ENCODE data around the gene FYN. TPM values are rescaled to one million over a fixed set of nuclear protein-coding genes. Genes with fewer than 3 reads are reported as not detected.
A peak's percentile ranks its signal among the peaks of the same experiment; 100 is the strongest.

Gene FYN
- polyA plus RNA-seq, 1 experiment: 55.1 TPM

DNA sequence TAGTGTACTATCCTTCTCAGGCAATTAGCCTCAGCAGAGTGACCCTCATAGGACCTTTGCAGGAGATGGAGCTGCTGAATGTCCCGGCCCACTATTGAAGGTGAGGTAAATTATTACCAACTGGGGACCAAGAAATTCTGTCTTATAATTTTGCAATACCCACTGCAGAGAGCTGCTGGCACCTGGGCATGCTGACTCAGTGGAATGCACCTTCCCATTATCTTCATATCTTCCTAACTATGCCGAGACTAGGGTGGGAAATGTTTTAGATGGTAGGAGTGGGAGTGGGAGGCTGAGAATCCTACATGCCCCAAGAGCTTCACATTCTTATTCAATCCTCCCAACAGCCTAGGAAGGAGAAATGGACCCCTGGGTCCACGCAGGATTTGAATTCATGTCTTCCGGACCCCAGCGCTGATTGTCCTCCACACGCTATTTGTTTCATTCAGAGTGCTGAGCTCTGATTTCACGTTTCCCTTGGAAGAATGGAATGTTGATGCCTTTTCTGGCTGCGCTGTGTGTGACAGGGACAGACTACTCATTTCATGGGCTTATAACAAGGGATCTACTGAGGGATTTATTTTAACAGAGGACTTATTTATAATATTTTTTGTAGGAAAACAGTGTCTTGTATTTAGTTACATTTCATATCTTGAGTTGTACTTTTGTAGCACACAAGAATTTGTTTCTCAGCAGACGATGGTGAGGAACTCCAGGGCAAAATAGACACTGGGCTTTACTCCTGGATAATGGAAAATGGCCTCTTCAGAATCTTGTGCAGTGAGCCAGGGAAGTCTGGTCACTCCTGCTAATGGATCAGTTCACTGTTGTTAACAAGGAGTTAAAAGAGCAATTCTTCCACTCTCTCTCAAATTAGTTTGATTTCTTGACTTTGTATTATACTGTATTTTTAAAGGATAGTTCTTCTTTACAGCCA lies 66.4 kb downstream of the FYN start:
- Histone ChIP-seq H3K27me3 (ENCODE audit: control insufficient read depth, insufficient read depth, low read length) (no peaks in the 10 kb centered on the region), H3K4me3 (ENCODE audit: low read depth, low read length) (no peak overlapping the region), H3K36me3 (ENCODE audit: control insufficient read depth, insufficient read depth, low read length) (no peaks in the 10 kb centered on the region)
- POLR2A ChIA-PET: no interaction called here
- no peak for DNase-seq (ENCODE audit: low read depth)
- TF ChIP-seq, protein P1, sequence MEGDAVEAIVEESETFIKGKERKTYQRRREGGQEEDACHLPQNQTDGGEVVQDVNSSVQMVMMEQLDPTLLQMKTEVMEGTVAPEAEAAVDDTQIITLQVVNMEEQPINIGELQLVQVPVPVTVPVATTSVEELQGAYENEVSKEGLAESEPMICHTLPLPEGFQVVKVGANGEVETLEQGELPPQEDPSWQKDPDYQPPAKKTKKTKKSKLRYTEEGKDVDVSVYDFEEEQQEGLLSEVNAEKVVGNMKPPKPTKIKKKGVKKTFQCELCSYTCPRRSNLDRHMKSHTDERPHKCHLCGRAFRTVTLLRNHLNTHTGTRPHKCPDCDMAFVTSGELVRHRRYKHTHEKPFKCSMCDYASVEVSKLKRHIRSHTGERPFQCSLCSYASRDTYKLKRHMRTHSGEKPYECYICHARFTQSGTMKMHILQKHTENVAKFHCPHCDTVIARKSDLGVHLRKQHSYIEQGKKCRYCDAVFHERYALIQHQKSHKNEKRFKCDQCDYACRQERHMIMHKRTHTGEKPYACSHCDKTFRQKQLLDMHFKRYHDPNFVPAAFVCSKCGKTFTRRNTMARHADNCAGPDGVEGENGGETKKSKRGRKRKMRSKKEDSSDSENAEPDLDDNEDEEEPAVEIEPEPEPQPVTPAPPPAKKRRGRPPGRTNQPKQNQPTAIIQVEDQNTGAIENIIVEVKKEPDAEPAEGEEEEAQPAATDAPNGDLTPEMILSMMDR (IDR thresholded peaks at IDR 0.05; ENCODE audit: insufficient read depth, low read depth, low read length): no peak
- CTCF ChIA-PET: interaction anchor here (1.3 to 1.8 kb wide), 4 partner anchors 10 to 37 kb away, joined by 3 to 5 read pairs (median 4); no protein-coding TSS in a partner anchor

- ChIA-PET POLR2A (no interaction called here), CTCF (interaction anchor here (1.3 to 1.8 kb wide), 4 partner anchors 10 to 36 kb away, joined by 3 to 5 read pairs (median 4); no protein-coding TSS in a partner anchor)
- TF ChIP-seq, protein P1 (IDR thresholded peaks at IDR 0.05; ENCODE audit: insufficient read depth, low read depth, low read length): no peak
- Histone ChIP-seq H3K27me3 (ENCODE audit: control insufficient read depth, insufficient read depth, low read length) (no peaks in the 10 kb centered on the region), H3K4me3 (ENCODE audit: low read depth, low read length) (no peak overlapping the region), H3K36me3 (ENCODE audit: control insufficient read depth, insufficient read depth, low read length) (no peaks in the 10 kb centered on the region)
- no peak for DNase-seq (ENCODE audit: low read depth)
Observed at GRCh38 chr6:111806165-111806547, 67.1 kb downstream of the FYN start.

DNA sequence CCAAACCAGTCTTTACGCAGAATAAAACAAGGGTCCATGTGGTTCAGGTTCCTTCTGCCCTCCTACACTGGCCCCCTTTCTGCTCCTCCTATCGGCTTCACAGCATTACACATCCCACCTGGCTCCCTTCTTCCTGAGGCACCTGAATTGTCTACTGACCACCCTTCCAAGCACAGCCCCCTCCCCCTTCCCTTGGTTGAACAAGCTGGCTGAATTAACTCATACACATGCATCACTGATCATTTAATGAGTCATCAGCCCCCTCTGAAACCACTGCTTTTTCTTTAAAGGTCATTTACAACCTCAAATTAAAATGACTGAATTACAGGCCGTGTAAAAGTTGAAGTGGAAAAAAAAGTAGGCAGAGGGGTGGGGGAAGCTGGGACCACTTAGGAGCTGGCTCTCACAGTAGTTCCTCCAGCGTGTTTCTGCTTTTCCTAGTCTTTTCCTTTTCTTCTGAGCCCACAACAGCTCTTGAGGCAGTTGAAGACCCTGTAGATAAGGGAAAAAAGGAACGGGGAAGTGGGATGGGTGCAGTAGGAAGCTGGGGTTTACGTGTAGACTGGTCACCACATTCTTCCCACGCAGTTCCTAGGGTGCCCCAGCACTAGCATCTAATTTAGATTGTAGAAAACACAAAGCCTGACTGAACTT lies 67.6 kb downstream of the FYN start:
- Histone ChIP-seq H3K27me3 (ENCODE audit: control insufficient read depth, insufficient read depth, low read length) (no peaks in the 10 kb centered on the region), H3K36me3 (ENCODE audit: control insufficient read depth, insufficient read depth, low read length) (no peaks in the 10 kb centered on the region), H3K4me3 (ENCODE audit: low read depth, low read length) (no peak overlapping the region)
- TF ChIP-seq, protein P1 (IDR thresholded peaks at IDR 0.05; ENCODE audit: insufficient read depth, low read depth, low read length): no peak
- POLR2A ChIA-PET: no interaction called here
- CTCF ChIA-PET: interaction anchor here (1.3 to 1.8 kb wide), 4 partner anchors 9 to 36 kb away, joined by 3 to 5 read pairs (median 4); no protein-coding TSS in a partner anchor
- no peak for DNase-seq (ENCODE audit: low read depth)

- no peaks in the 10 kb centered on the region for H3K36me3 ChIP-seq (ENCODE audit: control insufficient read depth, insufficient read depth, low read length)
- no peak overlapping the region for H3K4me3 ChIP-seq (ENCODE audit: low read depth, low read length)
- CTCF ChIA-PET: interaction anchor here (1.1 to 1.8 kb wide), 3 partner anchors 9 to 35 kb away, joined by 3 to 5 read pairs (median 3); no protein-coding TSS in a partner anchor
- no peak for DNase-seq (ENCODE audit: low read depth)
- POLR2A ChIA-PET: no interaction called here
- TF ChIP-seq, protein P1 (IDR thresholded peaks at IDR 0.05; ENCODE audit: insufficient read depth, low read depth, low read length): peak; percentile 11; the same call in 1 of the 2 replicates
- no peaks in the 10 kb centered on the region for H3K27me3 ChIP-seq (ENCODE audit: control insufficient read depth, insufficient read depth, low read length)
Observed at GRCh38 chr6:111804627-111805235, 68.5 kb downstream of the FYN start.

Measured in BJ (cell line).